Measurements from ENCODE around the gene CBFB.

GRCh38 chr16:67063008-67063407 is 34.1 kb downstream of the CBFB start:
- TF ChIP-seq SUZ12 (IDR thresholded peaks at IDR 0.05; ENCODE audit: extremely low read depth, insufficient read depth, insufficient read length), result no peak
- TF ChIP-seq YY1 (IDR thresholded peaks at IDR 0.05; ENCODE audit: insufficient read depth, insufficient read length), result no peak
- no peak for TF ChIP-seq ZNF274 (IDR thresholded peaks at IDR 0.05; ENCODE audit: low read depth, low read length)

All from NT2/D1 (cell line).